Neuronal stem cell (in vitro differentiated cells): ENCODE data around the gene WWTR1.

Experiments used
- DNase-seq: peaks from one replicate; pipeline ENCODE4 v3.0.0-alpha.2; 2013; ENCODE audit warnings: low spot score
- H2AFZ ChIP-seq: one replicate; pipeline ENCODE4 v1.6.1; 2013; ENCODE audit warnings: mild to moderate bottlenecking, low read length, inconsistent platforms
- H2AK5ac ChIP-seq: 2 replicates; pipeline ENCODE4 v1.6.1; 2013; ENCODE audit warnings: low read depth, mild to moderate bottlenecking, inconsistent platforms, low read length, moderate library complexity, mixed read lengths
- H2BK120ac ChIP-seq: 2 replicates; pipeline ENCODE4 v1.6.1; 2013; ENCODE audit warnings: low read depth, mild to moderate bottlenecking, inconsistent platforms, low read length, moderate library complexity, mixed read lengths
- H2BK12ac ChIP-seq: one replicate; pipeline ENCODE4 v1.6.1; 2013; ENCODE audit warnings: low read length, inconsistent platforms
- H2BK15ac ChIP-seq: 2 replicates; pipeline ENCODE4 v1.6.1; 2013; ENCODE audit warnings: mild to moderate bottlenecking, low read length, inconsistent platforms, mixed read lengths
- H2BK5ac ChIP-seq: one replicate; pipeline ENCODE4 v1.6.1; 2013; ENCODE audit warnings: inconsistent platforms, mild to moderate bottlenecking, low read length, moderate library complexity
- H3K14ac ChIP-seq: one replicate; pipeline ENCODE4 v1.6.1; 2013; ENCODE audit warnings: low read length, inconsistent platforms
- H3K18ac ChIP-seq: 2 replicates; pipeline ENCODE4 v1.6.1; 2013; ENCODE audit warnings: low read length, inconsistent platforms
- H3K23ac ChIP-seq: 2 replicates; pipeline ENCODE4 v1.6.1; 2013; ENCODE audit warnings: low read depth, mild to moderate bottlenecking, mixed read lengths, low read length, inconsistent platforms; ENCODE audit not compliant: poor library complexity
- H3K27ac ChIP-seq: replicated peaks from 3 replicates; pipeline ENCODE4 v1.5.1; 2013; ENCODE audit warnings: low read length, inconsistent platforms
- H3K27me3 ChIP-seq, 3 experiments: 2 replicates each; pipeline ENCODE4 v1.6.1; 2013; ENCODE audit warnings: low read length in 3 of 3, mild to moderate bottlenecking in 2 of 3, inconsistent platforms in 1 of 3, low read depth in 1 of 3, mixed read lengths in 1 of 3, moderate library complexity in 1 of 3; ENCODE audit not compliant: control insufficient read depth in 3 of 3, insufficient read depth in 3 of 3
- H3K36me3 ChIP-seq, 2 donors: replicated peaks in 1 of 2; 2 replicates each; pipeline ENCODE4 v1.6.1; 2013; ENCODE audit warnings: low read length in 2 of 2; ENCODE audit not compliant: control insufficient read depth in 2 of 2, insufficient read depth in 2 of 2
- H3K4ac ChIP-seq: 2 replicates; pipeline ENCODE4 v1.6.1; 2013; ENCODE audit warnings: inconsistent platforms, mild to moderate bottlenecking, low read length, moderate library complexity
- H3K4me1 ChIP-seq, 2 donors: 1 replicate in 1 of 2; 2 replicates in 1 of 2; pipeline ENCODE4 v1.6.1; 2013; ENCODE audit warnings: low read length in 2 of 2, low read depth in 1 of 2; ENCODE audit not compliant: control insufficient read depth in 2 of 2, insufficient read depth in 1 of 2
- H3K4me2 ChIP-seq: one replicate; pipeline ENCODE4 v1.6.1; 2013; ENCODE audit warnings: mild to moderate bottlenecking, low read length, inconsistent platforms; ENCODE audit not compliant: insufficient read depth, poor library complexity, severe bottlenecking
- H3K4me3 ChIP-seq, 2 donors: 2 replicates each; pipeline ENCODE4 v1.5.1; 2013; ENCODE audit warnings: low read length in 2 of 2, mild to moderate bottlenecking in 2 of 2, inconsistent platforms in 1 of 2, moderate library complexity in 1 of 2
- H3K79me1 ChIP-seq: one replicate; pipeline ENCODE4 v1.6.1; 2013; ENCODE audit warnings: low read depth, mild to moderate bottlenecking, inconsistent platforms, low read length, moderate library complexity
- H3K9ac ChIP-seq: one replicate; pipeline ENCODE4 v1.6.1; 2013; ENCODE audit warnings: mild to moderate bottlenecking, low read depth, low read length, inconsistent platforms; ENCODE audit not compliant: poor library complexity
- H3K9me3 ChIP-seq, 2 donors: replicated peaks in 1 of 2; 2 replicates each; pipeline versions ENCODE3 to v1.6.1; 2013; ENCODE audit warnings: low read length in 2 of 2, mild to moderate bottlenecking in 2 of 2, inconsistent platforms in 1 of 2, low read depth in 1 of 2, mixed read lengths in 1 of 2, moderate library complexity in 1 of 2; ENCODE audit not compliant: control insufficient read depth in 2 of 2, insufficient read depth in 1 of 2
- H4K8ac ChIP-seq: one replicate; pipeline ENCODE4 v1.6.1; 2013; ENCODE audit warnings: low read depth, mild to moderate bottlenecking, inconsistent platforms, low read length, moderate library complexity
- H4K91ac ChIP-seq: one replicate; pipeline ENCODE4 v1.6.1; 2013; ENCODE audit warnings: low read length, low read depth, mild to moderate bottlenecking, inconsistent platforms; ENCODE audit not compliant: poor library complexity
- WGBS, 2 donors: extraction: QIAGEN DNeasy Blood & Tissue Kit; methylation state at CpG; one replicate each; pipeline ENCODE4 v1.1.7; 2013; ENCODE audit warnings: missing lambda C conversion rate in 2 of 2, mixed read lengths in 1 of 2; ENCODE audit not compliant: insufficient read length in 2 of 2, insufficient replicate concordance in 1 of 2; ENCODE audit errors: extremely low coverage in 2 of 2; 5-methylcytosine and 5-hydroxymethylcytosine counted together

Gene WWTR1

GRCh38 chr3:149647812-149648211 is 10.0 kb downstream of the WWTR1 start:
- Histone ChIP-seq H4K8ac (no peak overlapping the region), H3K14ac (no peak overlapping the region), H3K4me1 (no peaks in the 10 kb centered on the region), H3K36me3 (peaks cover 2 to 71% of the 10 kb centered on the region in 2 donors), H3K4me3 (no peak overlapping the region), H3K23ac (no peak overlapping the region), H3K4ac (no peak overlapping the region), H3K4me2 (no peak overlapping the region), H3K9ac (no peak overlapping the region), H3K18ac (no peak overlapping the region), H3K27me3 (no peaks in the 10 kb centered on the region), H2BK12ac (no peak overlapping the region), H2BK120ac (no peak overlapping the region), H2AFZ (no peak overlapping the region), H4K91ac (no peak overlapping the region), H2AK5ac (no peak overlapping the region), H3K9me3 (peaks cover 0 to 15% of the 10 kb centered on the region in 2 donors), H2BK15ac (no peak overlapping the region), H3K79me1 (no peaks in the 10 kb centered on the region), H3K27ac (no peak overlapping the region), H2BK5ac (no peak overlapping the region)
- no CpG with 5 or more reads among the region's 1 CpG for WGBS, 2 donors
- no peak for DNase-seq

DNA sequence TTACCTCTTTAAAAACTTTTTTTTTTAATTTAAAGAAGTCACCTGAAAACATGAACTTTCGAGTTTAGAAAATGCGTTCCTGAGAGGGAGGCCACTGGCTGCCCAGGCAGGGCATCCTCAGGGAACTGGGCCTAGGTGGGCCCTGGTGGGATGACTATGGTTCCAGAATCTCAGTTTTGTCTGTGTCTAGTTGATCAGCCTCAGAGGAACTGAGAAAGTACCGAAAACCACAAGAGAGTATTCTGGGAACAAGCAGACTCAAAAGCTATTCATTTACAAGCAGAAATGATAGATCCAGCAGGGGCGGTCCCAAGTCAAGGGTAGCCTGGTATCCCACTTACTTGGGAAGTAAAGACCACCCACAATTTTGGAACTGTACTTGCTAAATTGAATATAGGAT is 10.5 kb downstream of the WWTR1 start:
- Histone ChIP-seq H3K4me2 (no peak overlapping the region), H3K4me3 (no peak overlapping the region), H3K9ac (no peak overlapping the region), H3K4ac (no peak overlapping the region), H2BK120ac (no peak overlapping the region), H2BK5ac (no peak overlapping the region), H2BK15ac (no peak overlapping the region), H3K23ac (no peak overlapping the region), H3K4me1 (no peaks in the 10 kb centered on the region), H3K79me1 (no peaks in the 10 kb centered on the region), H2AK5ac (no peak overlapping the region), H3K9me3 (peaks cover 0 to 14% of the 10 kb centered on the region in 2 donors), H4K8ac (no peak overlapping the region), H2BK12ac (no peak overlapping the region), H3K18ac (no peak overlapping the region), H2AFZ (no peak overlapping the region), H3K36me3 (peaks cover 2 to 68% of the 10 kb centered on the region in 2 donors), H3K27ac (no peak overlapping the region), H3K14ac (no peak overlapping the region), H4K91ac (no peak overlapping the region), H3K27me3 (no peaks in the 10 kb centered on the region)
- DNase-seq = no peak
- WGBS, 2 donors = no CpG with 5 or more reads among the region's 4 CpGs

GRCh38 chr3:149646181-149646766 is 11.6 kb downstream of the WWTR1 start:
- Histone ChIP-seq H4K8ac (no peak overlapping the region), H3K36me3 (peaks cover 2 to 61% of the 10 kb centered on the region in 2 donors)
- WGBS, 2 donors = 100% methylated on average over 1 of the region's 4 CpGs; no CpG with 5 or more reads in 1 of the 2 donors

DNA sequence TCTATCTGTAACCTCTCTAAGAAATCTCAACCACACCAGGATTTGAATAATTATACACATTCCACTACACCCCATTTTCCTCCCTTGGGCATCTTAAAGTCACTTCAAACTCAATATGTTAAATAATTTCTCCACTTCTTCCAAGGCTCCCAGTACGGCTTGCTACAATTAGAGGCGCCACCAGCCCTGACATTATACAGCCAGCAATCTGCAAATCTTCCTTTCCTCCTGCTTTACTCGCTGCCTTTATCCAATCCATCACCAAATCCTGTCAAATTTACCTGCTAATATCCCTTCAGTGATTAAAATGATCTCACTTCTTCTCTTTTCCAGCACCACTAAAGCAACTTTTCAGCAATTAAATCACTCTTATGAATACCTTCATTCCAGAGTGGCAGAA is 13.9 kb downstream of the WWTR1 start:
- Histone ChIP-seq H3K4me2 (no peak overlapping the region), H3K4ac (no peak overlapping the region), H3K9me3 (no peaks in the 10 kb centered on the region), H3K27me3 (no peaks in the 10 kb centered on the region), H3K36me3 (peaks cover 2 to 39% of the 10 kb centered on the region in 2 donors), H3K4me3 (no peak overlapping the region), H2AK5ac (no peak overlapping the region), H3K23ac (no peak overlapping the region), H3K27ac (no peak overlapping the region), H3K18ac (no peak overlapping the region), H2BK12ac (no peak overlapping the region), H3K4me1 (peaks cover 0 to 2% of the 10 kb centered on the region in 2 donors), H3K79me1 (no peaks in the 10 kb centered on the region), H3K14ac (no peak overlapping the region), H2BK15ac (no peak overlapping the region), H2AFZ (no peak overlapping the region), H2BK120ac (no peak overlapping the region), H4K91ac (no peak overlapping the region), H3K9ac (no peak overlapping the region), H2BK5ac (no peak overlapping the region), H4K8ac (no peak overlapping the region)
- no CpG with 5 or more reads among the region's 3 CpGs for WGBS, 2 donors
- no peak for DNase-seq

More at GRCh38 chr3:149646181-149646766, 11.6 kb downstream of the WWTR1 start:
- no peak overlapping the region for H2BK15ac ChIP-seq
- H2BK12ac ChIP-seq = no peak overlapping the region
- H3K9ac ChIP-seq = no peak overlapping the region
- no peak overlapping the region for H3K27ac ChIP-seq
- H3K23ac ChIP-seq = no peak overlapping the region
- no peak overlapping the region for H2AFZ ChIP-seq
- no peak overlapping the region for H3K4ac ChIP-seq
- H3K79me1 ChIP-seq = no peaks in the 10 kb centered on the region
- no peak overlapping the region for H3K18ac ChIP-seq
- no peak overlapping the region for H2BK5ac ChIP-seq
- H3K4me2 ChIP-seq = no peak overlapping the region
- no peak overlapping the region for H4K91ac ChIP-seq
- no peak overlapping the region for H3K4me3 ChIP-seq
- H3K9me3 ChIP-seq = peaks cover 0 to 7% of the 10 kb centered on the region in 2 donors
- no peak overlapping the region for H2BK120ac ChIP-seq
- no peak for DNase-seq
- H3K14ac ChIP-seq = no peak overlapping the region
- H3K27me3 ChIP-seq = no peaks in the 10 kb centered on the region
- H3K4me1 ChIP-seq = peaks cover 0 to 2% of the 10 kb centered on the region in 2 donors
- H2AK5ac ChIP-seq = no peak overlapping the region
